Fibroblast of skin of left biceps (primary cell): ENCODE data around the gene ATXN7L3.
A peak's percentile ranks its signal among the peaks of the same experiment; 100 is the strongest.

Experiments used
- DNase-seq, 2 experiments: peaks; one replicate each; pipeline ENCODE4 v3.0.0-alpha.2; 2013; ENCODE audit warnings: low read depth in 2 of 2

Gene ATXN7L3

GRCh38 chr17:44218344-44219107 lies 18.8 kb upstream of the ATXN7L3 start:
- DNase-seq = peak; percentile 84 to 88

- no peak for DNase-seq
Measured at GRCh38 chr17:44217738-44218343, 18.2 kb upstream of the ATXN7L3 start.

GRCh38 chr17:44216694-44217093 lies 17.0 kb upstream of the ATXN7L3 start:
- no peak for DNase-seq

GRCh38 chr17:44216173-44216572 lies 16.5 kb upstream of the ATXN7L3 start:
- no peak for DNase-seq

- no peak for DNase-seq
Measured at GRCh38 chr17:44214896-44215295, 15.2 kb upstream of the ATXN7L3 start.

- DNase-seq = no peak
Measured at GRCh38 chr17:44214230-44214494, 14.5 kb upstream of the ATXN7L3 start.

- DNase-seq = no peak
Measured at GRCh38 chr17:44213403-44214229, 13.9 kb upstream of the ATXN7L3 start.

GRCh38 chr17:44212507-44213402 lies 13.1 kb upstream of the ATXN7L3 start:
- DNase-seq = no peak

GRCh38 chr17:44211281-44212265 lies 11.9 kb upstream of the ATXN7L3 start:
- DNase-seq = no peak

GRCh38 chr17:44210342-44211192 lies 10.9 kb upstream of the ATXN7L3 start:
- DNase-seq = no peak

- DNase-seq = no peak
Measured at GRCh38 chr17:44209786-44210341, 10.2 kb upstream of the ATXN7L3 start.

GRCh38 chr17:44207743-44208142 lies 8.1 kb upstream of the ATXN7L3 start:
- DNase-seq = no peak

- no peak for DNase-seq
Measured at GRCh38 chr17:44207319-44207718, 7.6 kb upstream of the ATXN7L3 start.

- no peak for DNase-seq
Measured at GRCh38 chr17:44206825-44207155, 7.1 kb upstream of the ATXN7L3 start.

- no peak for DNase-seq
Measured at GRCh38 chr17:44205962-44206824, 6.5 kb upstream of the ATXN7L3 start.

- DNase-seq = no peak
Measured at GRCh38 chr17:44204441-44204882, 4.8 kb upstream of the ATXN7L3 start.

GRCh38 chr17:44203731-44204440 lies 4.2 kb upstream of the ATXN7L3 start:
- no peak for DNase-seq

GRCh38 chr17:44202756-44203155 lies 3.1 kb upstream of the ATXN7L3 start:
- DNase-seq = no peak
